Endothelial cell of umbilical vein (primary cell): ENCODE data around the gene PIGT. TPM values are rescaled to one million over a fixed set of nuclear protein-coding genes. Genes with fewer than 3 reads are reported as not detected.

ENCODE experiments used
- BruUV-seq: library from RNA; stranded (reverse); fragments of 400-500 nt; replicated peaks from 2 replicates; lab custom pipeline; 2021; lab: Mats Ljungman, UMichigan
- CTCF ChIA-PET: fragments of 300-600, 350-600 bp; sonication (Branson Sonifier 250); formaldehyde crosslinking; loops from one replicate; lab custom pipeline; 2021; ENCODE audit warnings: antibody characterized with exemption, inconsistent platforms; lab: Charles Lee
- POLR2A ChIA-PET: fragments of 300-600, 350-600 bp; sonication (Branson Sonifier 250); formaldehyde crosslinking; loops from one replicate; lab custom pipeline; 2021; ENCODE audit warnings: antibody characterized with exemption, inconsistent platforms; lab: Charles Lee
- DNase-seq: peaks from one replicate; pipeline ENCODE4 v3.0.0-alpha.2; 2011; ENCODE audit warnings: low read depth, low spot score
- FAIRE-seq: peaks from 2 replicates; lab custom pipeline; 2011; peaks lifted over from hg19 to GRCh38; lab: Jason Lieb, UNC
- H2AFZ ChIP-seq: 2 replicates; pipeline ENCODE4 v1.6.0; 2012; ENCODE audit warnings: low read depth, low read length, control low read depth, inconsistent platforms
- H3K27ac ChIP-seq: 2 replicates; pipeline ENCODE4 v1.5.1; 2011; ENCODE audit warnings: low read depth, mild to moderate bottlenecking, control low read depth, low read length, moderate library complexity; ENCODE audit not compliant: insufficient read depth
- H3K27me3 ChIP-seq, 2 experiments: 2 replicates each; pipeline versions ENCODE4 v1.6.0 to v1.6.1; 2011; ENCODE audit warnings: low read length in 2 of 2, mixed read lengths in 1 of 2; ENCODE audit not compliant: control insufficient read depth in 2 of 2, insufficient read depth in 2 of 2
- H3K36me3 ChIP-seq, 2 experiments: 2 replicates in 1 of 2; 3 replicates in 1 of 2; pipeline ENCODE4 v1.5.1; 2011; ENCODE audit warnings: low read length in 2 of 2, mild to moderate bottlenecking in 1 of 2, moderate library complexity in 1 of 2; ENCODE audit not compliant: control insufficient read depth in 2 of 2, insufficient read depth in 2 of 2; ENCODE audit errors: extremely low read depth in 1 of 2
- H3K4me1 ChIP-seq: 3 replicates; pipeline ENCODE4 v1.5.1; 2011; ENCODE audit warnings: mild to moderate bottlenecking, low read length; ENCODE audit not compliant: control insufficient read depth, insufficient read depth; ENCODE audit errors: extremely low read depth
- H3K4me2 ChIP-seq: 2 replicates; pipeline ENCODE4 v1.6.1; 2011; ENCODE audit warnings: low read length, control low read depth, mixed read lengths; ENCODE audit not compliant: insufficient read depth
- H3K4me3 ChIP-seq, 3 experiments: fragments of 200-600 bp in 1 of 3; sonication (generic), shearing (Covaris generic) in 1 of 3; replicated peaks in 1 of 3; 2 replicates each; pipeline ENCODE4 v1.5.1; 2011 to 2016; ENCODE audit warnings: control low read depth in 3 of 3, low read length in 3 of 3, mild to moderate bottlenecking in 2 of 3, inconsistent platforms in 1 of 3, low read depth in 1 of 3, moderate library complexity in 1 of 3; ENCODE audit not compliant: insufficient read depth in 1 of 3
- H3K79me2 ChIP-seq: 2 replicates; pipeline ENCODE4 v1.6.0; 2012; ENCODE audit warnings: low read length, inconsistent platforms; ENCODE audit not compliant: control insufficient read depth, insufficient read depth
- H3K9ac ChIP-seq: replicated peaks from 2 replicates; pipeline ENCODE3; 2011; ENCODE audit warnings: low read length, control low read depth; ENCODE audit not compliant: insufficient read depth; ENCODE audit errors: extremely low read depth
- H3K9me1 ChIP-seq: replicated peaks from 3 replicates; pipeline ENCODE4 v1.6.0; 2011; ENCODE audit warnings: mild to moderate bottlenecking, low read length; ENCODE audit not compliant: control insufficient read depth, insufficient read depth; ENCODE audit errors: extremely low read depth
- H3K9me3 ChIP-seq: replicated peaks from 2 replicates; pipeline ENCODE4 v1.5.1; 2012; ENCODE audit warnings: low read length, inconsistent platforms; ENCODE audit not compliant: control insufficient read depth, insufficient read depth
- H4K20me1 ChIP-seq: replicated peaks from 2 replicates; pipeline ENCODE3; 2011; ENCODE audit warnings: mild to moderate bottlenecking, low read length; ENCODE audit not compliant: control insufficient read depth, insufficient read depth; ENCODE audit errors: extremely low read depth
- CTCF ChIP-seq, 2 donors: IDR thresholded peaks; 1 replicate in 1 of 2; 2 replicates in 1 of 2; pipeline ENCODE4 v1.5.1; 2011; ENCODE audit warnings: low read length in 2 of 2, mild to moderate bottlenecking in 2 of 2, moderate library complexity in 2 of 2, control low read depth in 1 of 2, inconsistent platforms in 1 of 2, low read depth in 1 of 2; ENCODE audit not compliant: insufficient read depth in 1 of 2; ENCODE audit errors: extremely low read depth in 1 of 2
- EZH2 ChIP-seq: IDR thresholded peaks from 2 replicates; pipeline ENCODE4 v1.6.1; 2012; ENCODE audit warnings: borderline replicate concordance, low read depth, mild to moderate bottlenecking, moderate library complexity, low read length, inconsistent platforms; ENCODE audit not compliant: severe bottlenecking
- FOS ChIP-seq: IDR thresholded peaks from 2 replicates; pipeline ENCODE4 v1.6.1; 2011; ENCODE audit warnings: mild to moderate bottlenecking, low read length, moderate library complexity, borderline replicate concordance; ENCODE audit not compliant: insufficient read depth
- GATA2 ChIP-seq: IDR thresholded peaks from 2 replicates; pipeline ENCODE4 v1.7.0; 2011; ENCODE audit warnings: low read depth, mild to moderate bottlenecking, moderate library complexity, mixed read lengths, low read length; ENCODE audit not compliant: insufficient read length, insufficient read depth
- JUN ChIP-seq: IDR thresholded peaks from 2 replicates; pipeline ENCODE4 v1.6.1; 2011; ENCODE audit warnings: borderline replicate concordance, low read depth; ENCODE audit not compliant: insufficient read length, insufficient read depth
- MAX ChIP-seq: IDR thresholded peaks from 2 replicates; pipeline ENCODE4 v1.6.1; 2011; ENCODE audit not compliant: insufficient read depth, insufficient read length
- MYC ChIP-seq: IDR thresholded peaks from one replicate; pipeline ENCODE4 v1.6.1; 2011; ENCODE audit warnings: mild to moderate bottlenecking, low read depth, low read length
- POLR2A ChIP-seq: IDR thresholded peaks from 2 replicates; pipeline ENCODE4 v1.6.1; 2012; ENCODE audit warnings: low read depth, mild to moderate bottlenecking, control low read depth, low read length
- POLR2AphosphoS5 ChIP-seq: IDR thresholded peaks from 2 replicates; pipeline ENCODE4 v1.6.1; 2012; ENCODE audit warnings: low read depth, mild to moderate bottlenecking, control low read depth, low read length, moderate library complexity; ENCODE audit not compliant: insufficient read depth
- dilution Hi-C: fragments of 300-500 bp; cut with MboI; formaldehyde crosslinking; loops from one replicate; pipeline ENCODE4 v1.15.0; 2019; ENCODE audit warnings: low sequenced_read_pairs; ENCODE audit not compliant: extremely low pct_ligation_motif_present
- intact Hi-C: fragments of 100-400 bp; cut with micrococcal nuclease; formaldehyde crosslinking; loops from one replicate; pipeline ENCODE4 v1.10.0; 2022
- polyA plus RNA-seq, 4 experiments: library from polyadenylated mRNA; depleted of rRNA in 3 of 4; stranded (reverse) in 3 of 4; unstranded in 1 of 4; fragments of >200 nt; gene quantifications; 2 replicates each; pipeline versions ENCODE4 v1.2.1 to v1.2.3, GENCODE V29; 2011 to 2012; ENCODE audit warnings: missing spikeins in 1 of 4
- total RNA-seq: library from RNA; stranded (reverse); gene quantifications from 2 replicates; pipeline ENCODE4 v1.2.3, GENCODE V29; 2021

Gene PIGT
- total and polyA plus RNA-seq, 2 donors (not counting 3 experiments of a cell fraction or from before 2014, with no cell fraction given) = 96.8 to 143 TPM

GRCh38 chr20:45377269-45377668, 38.7 kb upstream of the PIGT start:
- CTCF ChIA-PET = interaction anchor here (1.3 to 9.8 kb wide), 4 partner anchors 14 to 394 kb away, joined by 3 to 416 read pairs (median 35); partner anchors contain the start of gene SYS1
- dilution Hi-C loops = no loop called here
- POLR2A ChIA-PET = no interaction called here

More at GRCh38 chr20:45377269-45377668, 38.7 kb upstream of the PIGT start:
- TF ChIP-seq MAX (no peak), GATA2 (no peak), FOS (no peak), CTCF (IDR thresholded peaks at IDR 0.05; ENCODE audit: extremely low read depth in 1 of 2, insufficient read depth in 1 of 2, low read depth in 1 of 2, low read length in 2 of 2) (no peak), MYC (no peak), JUN (no peak), EZH2 (no peak), POLR2A (no peak), POLR2AphosphoS5 (no peak)
- peaks cover 7% of the 10 kb centered on the region for H3K4me1 ChIP-seq
- H3K79me2 ChIP-seq = no peaks in the 10 kb centered on the region
- no peak for FAIRE-seq
- no peaks in the 10 kb centered on the region for H3K27me3 ChIP-seq
- no peaks in the 10 kb centered on the region for H4K20me1 ChIP-seq
- no peaks in the 10 kb centered on the region for H3K9me1 ChIP-seq
- DNase-seq = no peak
- H3K9ac ChIP-seq = no peak overlapping the region
- no peaks in the 10 kb centered on the region for H3K36me3 ChIP-seq
- BruUV-seq = no TSS peak
- intact Hi-C loops = no loop called here
- no peaks in the 10 kb centered on the region for H3K9me3 ChIP-seq
- no peak overlapping the region for H3K4me2 ChIP-seq
- H3K4me3 ChIP-seq = no peak overlapping the region
- H3K27ac ChIP-seq = no peak overlapping the region
- no peak overlapping the region for H2AFZ ChIP-seq
